NCI-H146 (cell line): ENCODE measurements around the gene KIAA1549.
"Not testable (repeated sequence)": the region's sequence is repeated elsewhere in the genome, so short reads cannot be mapped to it uniquely, and the experiment has no call there.

Source experiments
- DNase-seq: peaks from one replicate; lab custom pipeline; 2025; lab: John Stamatoyannopoulos, UW

KIAA1549 gene

DNA sequence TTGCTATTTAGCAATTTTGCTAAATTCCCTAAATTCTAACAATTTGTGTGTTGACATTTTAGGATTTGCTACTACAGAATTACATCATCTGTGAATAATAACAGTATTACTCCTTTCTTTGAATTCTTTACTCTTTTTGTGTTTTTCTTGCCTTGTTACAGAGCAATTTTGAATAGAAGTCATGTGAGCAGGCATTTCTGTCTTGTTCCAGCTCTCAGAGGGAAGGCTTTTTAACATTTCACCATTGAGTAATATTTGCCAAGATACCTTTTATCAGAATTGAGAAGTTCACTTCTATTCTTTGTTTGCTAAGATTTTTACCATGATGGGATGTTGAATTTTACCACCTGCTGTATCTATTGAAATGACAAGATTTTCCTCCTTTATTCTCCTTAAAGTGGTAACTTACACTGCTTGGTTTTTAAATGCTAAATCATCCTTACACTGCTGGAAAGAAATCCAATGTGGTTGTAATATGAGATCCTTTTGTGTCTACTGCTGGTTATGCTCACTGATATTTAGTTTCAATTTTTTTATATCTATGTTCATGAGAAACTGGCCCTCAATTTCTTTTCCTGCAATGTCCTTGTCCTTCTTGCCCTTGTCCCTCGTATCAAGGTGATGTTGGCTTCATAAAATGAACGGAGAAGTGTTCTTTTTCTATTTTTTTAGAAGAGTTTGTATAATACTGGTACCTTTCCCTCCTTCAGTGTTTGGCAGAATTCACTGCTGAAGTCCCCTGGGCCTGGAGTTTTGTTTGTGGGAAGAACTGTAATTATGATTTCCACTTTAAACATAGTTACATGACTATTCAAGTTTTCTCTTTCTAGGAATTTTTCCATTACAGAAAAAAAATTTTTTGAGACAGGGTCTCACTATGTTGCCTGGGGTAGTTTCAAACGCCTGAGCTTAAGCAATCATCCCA lies 132.9 kb downstream of the KIAA1549 start:
- DNase-seq = no peak

DNA sequence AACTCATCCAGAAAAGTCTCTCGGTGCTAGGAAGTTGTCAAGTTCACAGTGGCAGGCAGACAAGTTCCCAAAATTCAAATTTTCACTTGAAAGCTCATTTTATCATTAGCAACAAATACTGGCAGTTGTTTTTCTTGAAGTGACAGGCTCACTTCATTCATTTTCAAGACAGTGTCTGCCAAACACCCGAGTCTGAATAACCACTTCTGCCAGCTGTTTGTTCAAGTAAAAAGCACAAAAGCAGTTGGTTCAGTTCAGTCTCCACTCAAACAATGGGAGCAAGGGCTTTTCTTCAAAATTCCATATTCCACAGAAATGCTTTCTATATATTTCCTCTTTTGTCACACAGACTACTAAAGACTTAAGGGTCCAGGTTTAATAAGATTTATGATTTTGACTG lies 135.5 kb downstream of the KIAA1549 start:
- no peak for DNase-seq

DNA sequence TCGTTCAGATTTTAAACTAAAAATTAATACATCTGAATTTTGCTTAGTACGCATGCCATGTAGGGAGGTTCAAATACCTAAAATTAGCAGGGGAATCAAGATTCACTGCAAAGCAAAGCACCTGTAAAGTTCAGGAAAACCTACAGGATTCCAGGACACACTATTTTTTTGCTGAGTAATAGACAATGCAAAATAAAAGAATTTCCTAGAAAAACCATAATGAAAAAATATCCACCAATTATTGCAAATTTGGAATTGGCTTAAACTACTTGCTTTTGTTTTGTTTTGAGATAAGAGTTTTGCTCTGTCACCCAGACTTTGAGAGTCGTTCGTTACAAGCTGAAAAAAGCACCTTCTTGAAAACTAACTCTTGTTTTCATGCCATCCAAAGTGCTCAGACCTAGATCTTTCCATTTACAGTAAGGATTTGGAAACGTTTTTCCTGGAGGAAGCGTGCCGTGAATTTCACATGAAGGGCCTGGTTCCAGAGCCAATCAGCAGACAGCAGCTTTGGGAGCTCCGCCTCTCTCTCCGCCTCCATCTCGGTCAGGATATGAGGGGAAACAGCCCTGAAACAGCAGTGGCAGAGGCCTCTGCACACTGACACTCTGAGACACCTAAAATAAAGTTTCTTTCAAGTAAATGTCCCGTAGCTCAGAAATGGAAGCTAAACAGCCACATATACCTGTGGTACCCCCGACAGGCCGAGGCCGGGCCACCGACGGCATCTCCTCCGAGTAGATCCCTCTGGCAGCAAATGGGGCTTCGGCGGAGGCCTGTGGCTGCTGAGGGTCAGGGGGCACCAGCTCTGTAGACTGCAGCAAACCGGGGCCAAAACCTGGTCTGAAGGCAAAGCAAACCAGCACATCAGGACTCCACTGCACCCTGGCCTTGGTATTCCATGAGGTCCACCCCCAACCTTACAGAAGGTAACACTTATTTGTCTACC lies 137.3 kb downstream of the KIAA1549 start:
- no peak for DNase-seq

DNA sequence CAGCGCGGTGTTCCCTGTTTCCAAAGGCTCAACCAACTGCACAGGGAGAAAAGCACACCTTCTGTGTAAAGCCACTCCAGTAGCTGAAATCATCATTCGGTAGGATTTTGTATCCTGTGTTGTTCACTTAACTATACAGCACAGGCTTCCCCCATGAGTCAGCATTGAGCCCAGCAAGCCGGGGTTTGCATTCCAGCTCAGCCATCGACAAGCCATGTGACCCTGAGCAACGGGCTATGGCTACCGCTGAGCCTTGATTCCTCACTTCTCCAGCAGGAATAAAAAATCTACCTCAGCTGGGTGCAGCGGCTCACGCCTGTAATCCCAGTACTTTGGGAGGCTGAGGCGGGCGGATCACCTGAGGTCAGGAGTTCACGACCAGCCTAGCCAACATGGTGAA lies 139.1 kb downstream of the KIAA1549 start:
- no peak for DNase-seq

DNA sequence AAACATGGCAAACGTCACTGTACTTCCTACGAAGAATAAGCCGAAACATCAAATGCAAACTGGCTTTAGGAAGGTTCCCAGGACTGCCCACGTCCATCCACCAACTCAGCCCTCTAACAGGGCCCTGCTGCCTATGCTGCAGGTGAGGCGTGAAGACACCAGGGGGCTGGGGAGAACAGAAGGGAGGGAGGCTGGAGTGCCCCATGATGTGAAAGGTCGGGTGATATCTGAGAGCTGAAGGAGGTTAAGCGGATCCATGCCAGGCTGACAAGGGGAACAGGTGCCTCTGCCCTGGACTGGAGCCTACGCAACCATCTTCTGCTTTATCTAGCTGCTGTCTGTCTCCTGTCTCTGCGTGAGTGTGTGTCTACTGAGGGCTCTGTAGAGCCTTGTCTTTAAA lies 143.0 kb downstream of the KIAA1549 start:
- DNase-seq = peak; percentile 7

DNA sequence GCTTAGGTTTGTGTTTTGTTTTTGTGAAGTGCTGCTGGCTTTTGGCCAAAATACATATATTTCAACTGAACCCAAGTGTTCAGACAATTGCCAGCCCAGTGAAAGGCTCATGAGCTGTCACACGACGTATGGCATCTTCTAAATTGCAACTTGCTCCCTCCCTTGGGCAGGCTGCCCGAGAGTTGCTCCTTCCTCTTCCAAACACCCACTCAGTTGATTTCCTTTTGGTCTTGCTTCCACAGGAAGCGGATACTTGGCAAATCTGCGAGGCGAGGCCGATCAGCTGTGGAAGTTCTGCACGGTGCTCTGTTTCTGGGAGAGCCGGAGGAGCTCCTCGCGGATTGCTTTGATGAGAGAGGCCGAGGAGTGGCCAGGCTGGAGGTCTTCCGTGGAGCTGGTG lies 143.6 kb downstream of the KIAA1549 start:
- DNase-seq = peak; percentile 30

DNA sequence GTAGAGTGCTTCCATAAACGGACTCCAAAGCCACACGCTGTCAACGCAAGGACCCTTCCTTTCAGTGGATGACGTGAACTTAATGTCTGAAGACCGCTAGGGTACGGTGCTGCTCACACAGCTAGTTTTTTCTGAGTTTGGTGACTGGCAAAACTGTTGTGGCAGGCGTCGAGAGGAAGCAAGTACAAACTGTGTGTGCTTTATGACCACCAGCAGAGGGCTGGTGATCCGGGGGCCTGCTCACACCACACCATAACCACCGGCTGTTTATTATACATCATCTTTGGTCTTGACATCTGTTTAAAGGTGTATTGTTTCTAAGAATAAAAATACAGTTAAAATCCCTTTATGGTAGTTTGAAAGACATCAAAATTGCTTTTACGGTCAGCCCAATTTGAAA lies 146.1 kb downstream of the KIAA1549 start:
- DNase-seq = no peak

DNA sequence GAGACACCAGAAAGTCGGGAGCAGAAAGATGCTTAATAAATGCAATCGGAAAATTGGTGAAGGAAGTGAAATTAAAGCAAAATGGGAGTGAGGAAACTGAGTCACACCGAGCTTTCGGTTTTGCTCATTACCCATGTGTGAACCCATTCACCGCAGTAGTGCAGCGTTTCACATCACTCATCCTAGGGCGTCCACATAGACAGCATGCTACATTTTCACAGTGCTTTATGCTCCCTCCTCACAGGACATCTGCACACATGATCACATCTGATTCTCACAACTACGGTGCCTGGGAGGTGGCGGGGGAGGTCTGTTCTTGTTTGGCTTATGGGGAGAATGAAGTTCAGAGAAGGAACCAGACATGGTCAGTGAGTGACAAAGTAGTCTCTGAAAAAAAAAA lies 146.6 kb downstream of the KIAA1549 start:
- DNase-seq = no peak

DNA sequence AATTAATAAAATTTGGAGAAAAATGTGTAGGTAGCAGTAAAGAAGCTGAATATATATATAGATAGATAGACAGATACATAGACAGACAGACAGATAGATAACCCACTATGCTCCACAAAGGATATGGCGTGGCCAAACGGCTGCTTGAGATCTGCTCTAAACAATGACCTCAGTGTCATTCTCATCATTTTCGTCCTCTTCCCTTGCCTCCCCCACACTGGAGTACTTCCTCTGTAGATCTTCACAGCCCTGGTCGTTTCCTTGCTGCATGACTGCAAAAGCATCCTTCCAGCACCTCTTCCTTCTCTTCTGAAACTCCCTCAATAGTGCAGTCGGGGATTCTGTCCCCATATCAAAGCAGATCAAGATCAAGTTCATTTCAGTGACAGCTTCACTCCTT lies 147.6 kb downstream of the KIAA1549 start:
- no peak for DNase-seq

DNA sequence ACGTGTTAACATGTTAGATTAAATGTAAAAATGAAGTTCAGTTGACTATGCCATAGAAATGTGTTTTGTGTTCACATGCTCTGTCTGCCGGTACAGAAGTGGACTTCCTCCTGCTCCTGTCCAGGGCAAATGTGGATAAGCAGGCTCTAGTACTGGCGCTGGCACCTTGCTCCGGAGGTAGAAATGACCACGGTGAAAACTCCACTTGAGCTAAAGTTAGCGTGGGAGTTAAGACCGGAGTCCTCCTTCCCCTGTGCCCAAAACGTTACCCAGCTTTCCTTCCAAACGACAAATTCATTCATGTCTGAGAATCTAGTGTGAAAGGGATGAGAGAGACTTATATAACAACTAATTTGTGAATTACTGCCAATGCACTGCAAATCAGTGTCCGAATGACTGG lies 148.2 kb downstream of the KIAA1549 start:
- DNase-seq = no peak

DNA sequence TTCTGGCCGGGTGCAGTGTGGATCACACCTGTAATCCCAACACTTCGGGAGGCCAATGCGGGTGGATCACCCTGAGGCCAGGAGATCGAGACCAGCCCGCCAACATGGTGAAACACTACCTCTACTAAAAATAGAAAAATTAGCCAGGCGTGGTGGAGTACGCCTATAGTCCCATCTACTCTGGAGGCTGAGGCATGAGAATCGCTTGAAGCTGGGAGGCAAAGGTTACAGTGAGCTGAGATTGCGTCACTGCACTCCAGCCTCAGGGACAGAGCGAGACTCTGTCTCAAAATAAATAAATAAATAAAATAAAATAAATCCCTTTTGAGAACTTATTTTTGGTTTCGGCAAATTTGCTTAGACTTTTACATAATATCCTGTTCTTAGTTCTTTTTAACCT lies 151.9 kb downstream of the KIAA1549 start:
- no peak for DNase-seq

DNA sequence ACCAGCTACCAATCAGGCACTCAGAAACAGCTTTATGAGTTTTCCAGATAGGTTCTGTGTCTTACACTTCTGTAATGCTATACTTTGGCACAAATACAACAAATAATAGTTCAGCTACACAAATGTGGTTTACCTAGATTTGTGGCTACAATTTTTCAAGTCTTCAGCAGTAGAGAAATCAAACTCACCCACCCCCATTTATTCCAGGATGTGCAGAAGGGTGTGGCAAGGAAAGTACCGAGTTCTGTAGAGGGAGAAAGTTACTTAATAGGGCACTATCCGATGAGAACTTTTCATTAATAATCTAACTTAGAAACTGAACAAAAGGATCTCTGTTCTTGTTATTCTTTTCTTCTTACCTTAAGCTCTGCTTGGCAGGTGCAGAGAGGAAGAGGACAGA lies 152.9 kb downstream of the KIAA1549 start:
- no peak for DNase-seq

DNA sequence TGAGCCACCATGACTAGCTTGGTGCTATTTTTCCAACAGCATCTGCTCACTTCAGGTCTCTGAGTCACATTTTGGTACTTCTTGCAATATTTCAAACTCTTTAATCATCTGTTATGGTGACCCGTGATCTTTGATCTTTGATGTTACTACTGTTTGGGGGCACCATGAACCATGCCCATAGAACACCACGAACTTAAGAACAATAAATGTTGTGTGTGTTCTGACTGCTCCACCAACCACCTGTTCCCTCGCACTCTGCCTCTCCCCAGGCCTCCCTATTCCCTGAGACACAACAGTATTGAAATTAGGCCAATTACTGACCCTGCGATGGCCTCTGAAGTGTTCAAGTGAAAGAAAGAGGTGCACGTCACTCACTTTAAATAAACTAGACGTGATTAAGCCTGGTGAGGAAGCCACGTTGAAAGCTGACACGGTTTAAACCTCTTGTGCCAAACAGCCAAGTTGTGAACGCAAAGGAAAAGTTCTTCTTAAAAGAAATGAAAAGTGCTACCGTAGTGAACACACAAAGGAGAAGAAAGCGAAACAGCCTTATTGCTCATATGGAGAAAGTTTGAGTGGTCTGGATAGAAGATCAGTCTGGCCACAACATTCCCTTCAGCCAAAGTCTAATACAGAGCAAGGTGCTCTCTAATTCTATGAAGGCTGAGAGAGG lies 156.0 kb downstream of the KIAA1549 start:
- peak; percentile 72 for DNase-seq

DNA sequence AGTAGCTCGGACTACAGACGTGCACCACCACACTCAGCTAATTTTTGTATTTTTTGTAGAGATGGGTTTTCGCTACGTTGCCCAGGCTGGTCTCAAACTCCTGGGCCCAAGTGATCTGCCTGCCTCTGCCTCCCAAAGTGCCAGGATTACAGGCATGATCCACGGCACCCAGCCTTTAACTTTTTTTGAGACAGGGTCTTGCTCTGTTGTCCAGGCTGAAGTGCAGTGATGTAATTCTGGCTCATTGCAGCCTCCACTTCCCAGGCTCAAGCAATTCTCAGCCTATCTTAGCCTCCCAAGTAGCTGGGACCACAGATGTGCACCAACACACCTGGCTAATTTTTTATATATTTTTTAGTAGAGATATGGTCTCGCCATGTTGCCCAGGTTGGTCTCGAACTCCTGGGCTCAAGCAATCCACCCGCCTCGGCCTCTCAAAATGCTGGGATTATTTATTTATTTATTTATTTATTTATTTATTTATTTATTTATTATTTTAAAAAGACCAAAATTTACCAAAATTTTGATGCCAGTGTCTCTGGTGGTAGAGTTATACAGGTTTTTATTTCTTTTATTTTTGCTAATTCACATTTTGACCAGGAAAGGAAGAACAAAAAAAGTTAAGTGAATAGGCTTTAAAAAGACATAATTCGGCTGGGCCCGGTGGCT lies 158.2 kb downstream of the KIAA1549 start:
- DNase-seq = no peak

DNA sequence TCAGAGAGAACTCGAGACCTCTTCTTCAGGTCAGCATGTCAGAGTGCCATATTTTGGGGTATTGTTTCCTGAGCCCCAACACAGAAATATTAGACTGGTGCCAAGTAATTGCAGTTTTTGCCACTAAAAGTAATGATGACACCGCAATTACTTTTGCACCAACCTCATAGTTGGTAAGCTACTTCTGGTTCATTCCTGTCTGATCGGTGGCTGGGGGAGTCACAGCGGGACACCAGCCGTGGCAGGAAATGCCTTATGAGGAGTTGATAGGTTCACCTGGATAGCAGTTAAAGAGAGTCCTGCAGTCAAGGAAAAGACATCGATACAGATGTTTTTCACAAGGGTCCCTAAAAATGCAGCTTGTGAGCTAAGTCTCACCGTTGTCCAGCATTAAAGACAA lies 159.3 kb downstream of the KIAA1549 start:
- DNase-seq = no peak

DNA sequence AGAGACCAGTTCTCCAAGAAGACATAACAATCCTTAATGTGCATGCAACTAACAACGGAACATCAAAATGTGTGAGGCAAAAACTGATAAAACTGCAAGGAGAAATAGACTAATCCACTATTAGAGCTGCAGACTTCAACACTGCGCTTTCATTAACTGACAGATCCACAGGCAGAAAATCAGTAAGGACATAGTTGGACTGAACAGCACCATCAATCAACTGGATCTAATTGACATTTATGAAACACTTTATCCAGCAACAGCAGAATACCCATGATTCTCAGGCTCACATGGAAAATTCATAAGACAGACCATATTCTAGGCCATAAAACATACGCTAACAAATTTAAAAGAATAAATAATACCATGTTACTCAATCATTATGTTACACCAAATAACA lies 161.6 kb downstream of the KIAA1549 start:
- DNase-seq = no peak

DNA sequence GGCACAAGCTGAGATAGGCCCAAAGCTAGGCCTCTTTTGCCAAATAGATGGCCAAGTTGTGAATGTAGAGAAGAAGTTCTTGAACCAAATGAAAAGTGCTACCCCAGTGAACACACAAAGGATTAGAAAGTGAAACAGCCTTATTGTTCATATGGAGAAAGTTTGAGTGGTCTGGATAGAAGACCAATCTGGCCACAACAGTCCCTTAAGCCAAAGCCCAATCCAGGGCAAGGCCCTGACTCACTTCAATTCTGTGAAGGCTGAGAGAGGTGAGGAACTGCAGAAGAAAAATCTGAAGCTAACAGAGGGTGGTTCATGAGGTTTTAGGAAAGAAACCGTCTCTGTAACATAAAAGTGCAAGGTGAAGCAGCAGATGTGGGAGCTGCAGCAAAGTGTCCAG lies 164.5 kb downstream of the KIAA1549 start:
- DNase-seq = no peak

DNA sequence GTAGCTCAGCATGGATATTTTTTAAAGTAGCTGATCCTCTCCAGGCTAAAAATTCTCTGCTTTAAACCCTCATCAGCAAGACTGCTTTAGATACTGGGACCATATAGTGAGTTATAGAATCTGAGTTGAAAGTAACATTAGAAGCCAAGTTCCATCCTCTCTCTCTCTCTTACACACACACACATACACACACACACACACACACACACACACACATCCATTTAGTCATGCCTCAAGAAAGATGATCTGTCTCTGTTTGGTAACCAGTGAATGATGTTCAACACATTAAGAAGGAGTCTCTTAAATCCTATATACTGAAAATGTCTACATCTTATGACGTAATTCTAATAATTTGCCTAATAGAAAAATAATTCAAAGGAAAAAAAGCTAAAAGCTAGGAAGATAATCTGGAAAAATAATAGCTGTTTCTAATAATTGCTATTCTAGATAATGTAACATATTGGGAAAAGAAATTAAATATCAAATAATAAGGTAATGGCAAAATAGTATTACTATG lies 166.3 kb downstream of the KIAA1549 start:
- no peak for DNase-seq

DNA sequence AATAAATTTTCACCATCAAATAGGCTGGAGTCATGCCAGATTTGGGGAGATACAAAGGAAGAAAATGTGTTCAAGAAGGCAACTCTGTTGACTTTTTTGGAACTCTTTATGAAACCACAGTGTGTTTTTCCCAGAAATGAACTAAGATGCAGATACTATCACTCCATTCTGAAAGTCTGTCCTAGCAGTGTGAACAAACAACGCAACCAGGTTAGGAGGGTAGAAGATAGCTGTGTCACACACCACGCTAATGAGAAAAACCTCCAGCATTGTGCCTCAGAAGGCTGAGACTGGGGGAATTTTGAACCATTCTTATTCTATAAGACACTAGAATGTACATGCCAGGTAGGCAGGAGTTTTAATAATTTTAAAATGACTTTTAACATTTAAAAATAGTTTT lies 167.2 kb downstream of the KIAA1549 start:
- DNase-seq = no peak

DNA sequence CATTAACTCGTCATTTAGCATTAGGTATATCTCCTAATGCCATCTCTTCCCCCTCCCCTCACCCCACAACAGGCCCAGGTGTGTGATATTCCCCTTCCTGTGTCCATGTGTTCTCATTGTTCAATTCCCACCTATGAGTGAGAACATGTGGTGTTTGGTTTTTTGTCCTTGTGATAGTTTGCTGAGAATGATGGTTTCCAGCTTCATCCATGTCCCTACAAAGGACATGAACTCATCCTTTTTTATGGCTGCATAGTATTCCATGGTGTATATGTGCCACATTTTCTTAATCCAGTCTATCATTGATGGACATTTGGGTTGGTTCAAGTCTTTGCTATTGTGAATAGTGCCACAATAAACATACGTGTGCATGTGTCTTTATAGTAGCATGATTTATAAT lies 169.9 kb downstream of the KIAA1549 start:
- not testable (repeated sequence) for DNase-seq

DNA sequence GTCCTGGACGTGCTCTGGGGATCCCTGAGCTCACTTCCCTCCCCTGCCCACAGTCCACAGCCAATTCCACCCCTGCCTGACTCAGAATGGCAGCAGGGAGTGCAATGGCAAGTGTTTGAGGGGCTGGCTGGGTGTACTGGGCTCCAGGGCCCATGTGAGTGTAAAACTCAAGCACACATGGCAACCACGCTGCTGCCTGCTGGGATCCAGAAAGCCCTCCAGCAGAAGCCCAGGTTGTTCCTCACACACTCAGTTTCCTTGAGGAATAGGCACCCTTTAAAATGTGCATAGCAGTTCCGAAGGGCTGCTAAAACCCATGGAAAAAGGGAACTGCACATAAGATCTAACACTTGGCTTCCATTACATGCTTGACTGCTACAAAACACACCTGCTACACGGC lies 171.8 kb downstream of the KIAA1549 start:
- no peak for DNase-seq

DNA sequence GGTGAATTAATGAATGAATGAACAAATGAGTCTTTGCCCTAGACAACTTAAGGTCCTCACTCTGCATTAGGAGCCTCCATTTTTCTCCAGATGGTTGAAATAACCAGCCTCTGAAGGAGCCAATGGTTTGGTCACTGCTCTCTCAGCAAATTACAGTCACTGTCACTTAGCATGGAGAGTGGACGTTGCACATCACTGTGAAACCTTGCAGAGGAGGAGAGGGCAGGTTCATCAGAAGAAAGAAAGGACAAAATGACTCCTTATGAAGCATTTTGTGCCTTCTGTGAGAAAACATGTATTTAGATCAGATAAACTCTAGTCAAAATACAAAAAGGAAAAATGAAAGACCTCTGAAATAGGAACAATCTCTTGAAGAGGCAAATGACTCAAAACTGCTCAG lies 176.6 kb downstream of the KIAA1549 start:
- no peak for DNase-seq
